ENCODE data around the gene GCA. TPM values are rescaled to one million over a fixed set of nuclear protein-coding genes. Genes with fewer than 3 reads are reported as not detected.

The GCA gene
- total RNA-seq, 1 donor from 2014 or later = 94.0 TPM

DNA sequence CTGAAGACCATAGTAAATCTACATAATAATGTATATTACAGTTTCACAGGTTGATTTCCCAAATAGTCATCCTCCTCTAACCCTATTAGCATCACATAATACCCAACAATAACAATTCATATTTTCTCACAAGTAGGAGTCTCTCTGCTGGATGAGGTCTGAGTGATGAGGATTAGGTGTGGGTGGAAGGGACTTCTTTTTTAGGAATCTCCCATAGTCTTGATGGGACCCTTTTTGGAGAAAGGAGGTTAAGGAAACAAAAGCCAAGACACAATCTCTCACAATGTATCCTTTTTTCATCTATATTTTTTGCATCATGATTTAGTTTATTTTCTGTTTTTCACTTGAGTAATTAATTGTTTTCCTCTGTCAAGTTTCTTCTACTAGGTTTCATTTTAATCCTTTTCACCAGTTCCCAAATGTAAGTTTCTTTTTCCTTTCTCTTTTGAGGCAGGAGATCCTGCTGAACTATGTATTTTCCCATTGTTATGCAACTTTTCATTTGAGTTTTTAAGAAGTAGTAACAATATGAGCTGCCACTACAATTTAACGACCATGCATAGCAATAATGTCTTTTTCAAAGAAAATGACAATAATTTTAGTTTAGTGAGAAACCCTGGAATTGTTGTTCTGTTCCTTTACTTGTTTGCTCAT, 22.9 kb upstream of the GCA start:
- TF ChIP-seq, protein P1, sequence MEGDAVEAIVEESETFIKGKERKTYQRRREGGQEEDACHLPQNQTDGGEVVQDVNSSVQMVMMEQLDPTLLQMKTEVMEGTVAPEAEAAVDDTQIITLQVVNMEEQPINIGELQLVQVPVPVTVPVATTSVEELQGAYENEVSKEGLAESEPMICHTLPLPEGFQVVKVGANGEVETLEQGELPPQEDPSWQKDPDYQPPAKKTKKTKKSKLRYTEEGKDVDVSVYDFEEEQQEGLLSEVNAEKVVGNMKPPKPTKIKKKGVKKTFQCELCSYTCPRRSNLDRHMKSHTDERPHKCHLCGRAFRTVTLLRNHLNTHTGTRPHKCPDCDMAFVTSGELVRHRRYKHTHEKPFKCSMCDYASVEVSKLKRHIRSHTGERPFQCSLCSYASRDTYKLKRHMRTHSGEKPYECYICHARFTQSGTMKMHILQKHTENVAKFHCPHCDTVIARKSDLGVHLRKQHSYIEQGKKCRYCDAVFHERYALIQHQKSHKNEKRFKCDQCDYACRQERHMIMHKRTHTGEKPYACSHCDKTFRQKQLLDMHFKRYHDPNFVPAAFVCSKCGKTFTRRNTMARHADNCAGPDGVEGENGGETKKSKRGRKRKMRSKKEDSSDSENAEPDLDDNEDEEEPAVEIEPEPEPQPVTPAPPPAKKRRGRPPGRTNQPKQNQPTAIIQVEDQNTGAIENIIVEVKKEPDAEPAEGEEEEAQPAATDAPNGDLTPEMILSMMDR (IDR thresholded peaks at IDR 0.05) = no peak
- H3K4me3 ChIP-seq = no peak overlapping the region
- H3K27me3 ChIP-seq (ENCODE audit: low read depth) = no peaks in the 10 kb centered on the region
- intact Hi-C loops (cut with DNase I) = no loop called here
- DNase-seq (no peak), ATAC-seq (no peak)
- no peaks in the 10 kb centered on the region for H3K9me3 ChIP-seq
- peak overlapping the region; percentile 13 for H3K27ac ChIP-seq
- no peaks in the 10 kb centered on the region for H3K36me3 ChIP-seq
- H3K4me1 ChIP-seq = peaks cover 36% of the 10 kb centered on the region

DNA sequence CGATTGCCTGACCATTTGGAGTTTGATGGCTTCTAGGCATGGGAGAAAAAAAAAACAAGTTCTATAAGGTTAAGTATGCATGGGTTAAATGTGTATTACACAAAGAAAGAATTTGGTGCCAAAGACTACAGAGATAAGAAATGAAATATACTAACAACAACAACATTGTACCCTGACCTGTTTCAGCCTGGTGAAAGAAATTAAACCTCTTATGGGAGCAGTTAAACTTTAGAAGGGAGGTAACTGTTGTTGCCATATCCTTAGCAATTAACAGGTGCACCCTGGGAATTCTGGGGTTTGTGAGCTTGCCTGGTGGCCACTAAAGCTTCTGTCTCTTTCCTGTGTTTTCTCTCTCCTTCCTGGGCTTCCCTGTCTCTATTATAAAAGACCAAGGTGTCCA, 19.0 kb upstream of the GCA start:
- no peak for DNase-seq
- no peaks in the 10 kb centered on the region for H3K36me3 ChIP-seq
- TF ChIP-seq, protein P1 (IDR thresholded peaks at IDR 0.05) = no peak
- H3K4me1 ChIP-seq = peaks cover 15% of the 10 kb centered on the region
- no peaks in the 10 kb centered on the region for H3K27me3 ChIP-seq (ENCODE audit: low read depth)
- intact Hi-C loops (cut with DNase I) = no loop called here
- H3K27ac ChIP-seq = no peak overlapping the region
- H3K4me3 ChIP-seq = no peak overlapping the region
- no peak for ATAC-seq
- no peaks in the 10 kb centered on the region for H3K9me3 ChIP-seq

DNA sequence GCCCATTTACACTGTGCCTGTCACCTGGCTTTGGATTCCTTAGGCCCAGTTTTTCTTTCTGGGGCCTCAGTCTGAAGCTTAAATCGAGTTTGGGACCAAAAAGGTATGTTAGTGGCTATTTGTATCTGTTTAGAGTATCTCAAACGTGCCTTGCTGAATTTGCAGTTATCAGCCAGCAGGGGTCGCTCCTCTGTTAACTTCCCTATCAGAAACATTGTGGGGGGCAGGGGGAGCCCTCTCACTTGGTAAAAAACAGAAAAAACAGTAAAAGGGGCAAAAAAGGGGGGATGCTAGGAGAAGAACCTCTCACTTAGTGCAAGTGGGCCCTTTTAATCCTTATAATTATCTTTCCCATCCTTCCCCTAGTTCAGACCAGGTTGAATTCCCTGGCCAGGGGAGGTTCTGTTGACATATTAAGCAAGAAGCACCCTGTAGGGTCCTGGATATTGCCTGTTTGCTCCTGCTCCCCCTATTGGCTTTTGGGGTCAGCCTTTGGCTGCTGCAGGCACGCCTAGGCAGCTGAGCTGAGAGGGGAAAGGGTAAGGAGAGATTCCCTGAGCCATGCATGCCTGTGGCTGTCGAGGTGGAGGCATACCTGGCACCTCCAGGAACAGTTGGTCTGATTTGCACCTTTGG, 16.7 kb upstream of the GCA start:
- TF ChIP-seq, protein P1 (IDR thresholded peaks at IDR 0.05) = peak; percentile 46
- Histone ChIP-seq H3K27ac (no peak overlapping the region), H3K4me1 (no peaks in the 10 kb centered on the region), H3K36me3 (no peaks in the 10 kb centered on the region), H3K27me3 (ENCODE audit: low read depth) (no peaks in the 10 kb centered on the region), H3K9me3 (no peaks in the 10 kb centered on the region), H3K4me3 (no peak overlapping the region)
- intact Hi-C loops (cut with DNase I) = no loop called here
- no peak for ATAC-seq
- no peak for DNase-seq

DNA sequence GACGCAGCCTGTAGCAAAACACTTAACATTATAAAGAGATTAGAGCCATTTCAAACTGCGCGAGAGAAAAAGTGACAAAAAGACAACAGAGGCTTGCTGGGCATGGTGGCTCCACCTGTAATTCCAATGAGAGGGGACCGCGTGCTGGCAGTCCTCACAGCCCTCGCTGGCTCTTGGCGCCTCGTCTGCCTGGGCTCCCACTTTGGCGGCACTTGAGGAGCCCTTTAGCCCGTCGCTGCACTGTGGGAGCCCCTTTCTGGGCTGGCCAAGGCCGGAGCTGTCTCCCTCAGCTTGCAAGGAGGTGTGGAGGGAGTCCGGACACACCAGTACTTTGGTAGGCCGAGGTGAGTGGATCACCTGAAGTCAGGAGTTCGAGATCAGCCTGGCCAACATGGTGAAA, 16.1 kb upstream of the GCA start:
- Histone ChIP-seq H3K27me3 (ENCODE audit: low read depth) (no peaks in the 10 kb centered on the region), H3K4me1 (no peaks in the 10 kb centered on the region), H3K4me3 (no peak overlapping the region), H3K36me3 (no peaks in the 10 kb centered on the region), H3K9me3 (no peaks in the 10 kb centered on the region), H3K27ac (no peak overlapping the region)
- ATAC-seq (no peak), DNase-seq (no peak)
- intact Hi-C loops (cut with DNase I) = no loop called here
- TF ChIP-seq, protein P1 (IDR thresholded peaks at IDR 0.05) = no peak

DNA sequence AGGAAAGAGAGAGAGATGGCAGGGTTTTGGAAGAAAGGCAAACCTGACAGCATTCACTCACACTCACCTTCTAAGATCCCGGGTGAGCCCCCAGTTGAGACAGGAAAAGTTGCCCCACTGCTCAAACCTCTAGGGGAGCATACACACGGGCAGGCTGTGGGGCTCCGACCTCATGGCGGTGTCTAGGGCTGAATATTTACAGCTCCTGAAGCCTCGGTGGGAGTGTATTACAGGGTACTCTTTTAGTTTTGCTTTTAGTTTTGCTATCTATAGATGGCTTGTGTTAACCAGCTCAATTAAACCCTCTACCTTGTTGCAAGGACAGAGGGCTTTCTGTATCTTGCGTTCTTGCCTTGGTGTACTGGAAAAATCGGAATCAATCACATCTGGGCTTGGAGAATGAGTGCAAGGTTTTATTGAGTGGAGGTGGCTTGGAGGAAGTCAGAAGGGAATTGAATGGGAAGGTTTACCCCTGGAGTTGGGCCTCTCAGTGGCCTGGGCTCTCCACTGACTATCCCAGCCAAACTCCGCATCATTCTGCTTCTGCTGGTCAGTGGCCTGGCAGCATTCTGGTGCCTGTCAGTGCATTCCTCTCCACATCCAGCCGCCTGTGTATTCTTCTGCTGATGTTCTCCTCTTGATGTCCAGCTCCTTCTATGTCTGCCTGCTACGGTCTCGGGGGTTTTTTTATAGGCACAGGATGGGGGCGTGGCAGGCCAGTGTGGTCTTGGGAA, 15.3 kb upstream of the GCA start:
- intact Hi-C loops (cut with DNase I) = no loop called here

More for the DNA sequence above, 15.3 kb upstream of the GCA start:
- ATAC-seq = no peak
- no peaks in the 10 kb centered on the region for H3K27me3 ChIP-seq (ENCODE audit: low read depth)
- TF ChIP-seq, protein P1 (IDR thresholded peaks at IDR 0.05) = no peak
- no peaks in the 10 kb centered on the region for H3K36me3 ChIP-seq
- H3K9me3 ChIP-seq = no peaks in the 10 kb centered on the region
- no peak overlapping the region for H3K4me3 ChIP-seq
- no peaks in the 10 kb centered on the region for H3K4me1 ChIP-seq
- no peak for DNase-seq
- no peak overlapping the region for H3K27ac ChIP-seq
